ENCODE results near the gene BNC2. TPM values are rescaled to one million over a fixed set of nuclear protein-coding genes. Genes with fewer than 3 reads are reported as not detected.

The BNC2 gene
- total and polyA plus RNA-seq, 2 of the 13 experiments (the other 11 are each of a cell fraction or from before 2014, with no cell fraction given): not detected

GRCh38 chr9:16755467-16756160 lies 114.9 kb downstream of the BNC2 start:
- Histone ChIP-seq H4K20me1 (ENCODE audit: insufficient read depth, low read length) (no peaks in the 10 kb centered on the region), H2AFZ (ENCODE audit: low read length) (no peak overlapping the region), H3K4me2 (ENCODE audit: low read depth, low read length) (no peak overlapping the region), H3K9me3 (ENCODE audit: low read length) (no peaks in the 10 kb centered on the region), H3K9ac (ENCODE audit: insufficient read depth, low read depth, low read length) (no peak overlapping the region), H3K27ac (ENCODE audit: extremely low read length, insufficient read depth, low read length) (no peak overlapping the region), H3K27me3 (ENCODE audit: control insufficient read depth in 1 of 2, insufficient read depth in 2 of 2, low read length in 2 of 2) (no peaks in the 10 kb centered on the region), H3K79me2 (ENCODE audit: insufficient read depth, low read length) (no peaks in the 10 kb centered on the region), H3K36me3 (replicated peaks in 1 of 2; ENCODE audit: control insufficient read depth in 1 of 2, insufficient read depth in 2 of 2, low read length in 2 of 2) (no peaks in the 10 kb centered on the region), H3K4me1 (ENCODE audit: insufficient read depth, low read length) (no peaks in the 10 kb centered on the region), H3K4me3 (replicated peaks in 1 of 3; ENCODE audit: insufficient read depth in 1 of 3, low read depth in 2 of 3, low read length in 3 of 3) (no peak overlapping the region)
- no peak for FAIRE-seq
- intact Hi-C loops (cut with micrococcal nuclease; ENCODE audit: unreplicated experiment): no loop called here
- CTCF ChIA-PET (ENCODE audit: low intra/inter-chr PET ratio, low total read pairs): no interaction called here
- in situ Hi-C loops (cut with HindIII; ENCODE audit: extremely low pct_ligation_motif_present, low pct_unique_long_range_greater_than_20kb): no loop called here
- DNase-seq (ENCODE audit: low spot score): no peak
- no TSS peak for BruUV-seq (replicated peaks)
- POLR2A ChIA-PET: no interaction called here
- no peak for ATAC-seq
- 2% methylated on average over 8 of the region's 8 CpGs for WGBS (ENCODE audit: low lambda C conversion rate)
- TF ChIP-seq NFE2L1 (CRISPR knock-in tag; IDR thresholded peaks at IDR 0.05; ENCODE audit: borderline replicate concordance) (no peak), ZNF253 (CRISPR knock-in tag; IDR thresholded peaks at IDR 0.05; ENCODE audit: borderline replicate concordance) (no peak), SIX1 (CRISPR knock-in tag; IDR thresholded peaks at IDR 0.05; ENCODE audit: borderline replicate concordance) (no peak), KLF12 (CRISPR knock-in tag; IDR thresholded peaks at IDR 0.05; ENCODE audit: borderline replicate concordance) (no peak), FOXA3 (CRISPR knock-in tag; IDR thresholded peaks at IDR 0.05) (no peak), ZNF558 (CRISPR knock-in tag; IDR thresholded peaks at IDR 0.05; ENCODE audit: borderline replicate concordance) (no peak), ZMYM2 (CRISPR knock-in tag; IDR thresholded peaks at IDR 0.05) (no peak), PTBP1 (IDR thresholded peaks at IDR 0.05; ENCODE audit: low read depth, low read length, poor library complexity, severe bottlenecking) (no peak), ZNF235 (CRISPR knock-in tag; IDR thresholded peaks at IDR 0.05; ENCODE audit: borderline replicate concordance) (no peak), SKIL (CRISPR knock-in tag; IDR thresholded peaks at IDR 0.05; ENCODE audit: borderline replicate concordance) (no peak), PHF20 (CRISPR knock-in tag; IDR thresholded peaks at IDR 0.05) (no peak), GLI4 (CRISPR knock-in tag; IDR thresholded peaks at IDR 0.05; ENCODE audit: borderline replicate concordance) (no peak), KMT2B (CRISPR knock-in tag; IDR thresholded peaks at IDR 0.05) (no peak)
- TF ChIP-seq, protein P1, sequence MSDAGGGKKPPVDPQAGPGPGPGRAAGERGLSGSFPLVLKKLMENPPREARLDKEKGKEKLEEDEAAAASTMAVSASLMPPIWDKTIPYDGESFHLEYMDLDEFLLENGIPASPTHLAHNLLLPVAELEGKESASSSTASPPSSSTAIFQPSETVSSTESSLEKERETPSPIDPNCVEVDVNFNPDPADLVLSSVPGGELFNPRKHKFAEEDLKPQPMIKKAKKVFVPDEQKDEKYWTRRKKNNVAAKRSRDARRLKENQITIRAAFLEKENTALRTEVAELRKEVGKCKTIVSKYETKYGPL (CRISPR knock-in tag; IDR thresholded peaks at IDR 0.05): no peak
- TF ChIP-seq, protein P2, sequence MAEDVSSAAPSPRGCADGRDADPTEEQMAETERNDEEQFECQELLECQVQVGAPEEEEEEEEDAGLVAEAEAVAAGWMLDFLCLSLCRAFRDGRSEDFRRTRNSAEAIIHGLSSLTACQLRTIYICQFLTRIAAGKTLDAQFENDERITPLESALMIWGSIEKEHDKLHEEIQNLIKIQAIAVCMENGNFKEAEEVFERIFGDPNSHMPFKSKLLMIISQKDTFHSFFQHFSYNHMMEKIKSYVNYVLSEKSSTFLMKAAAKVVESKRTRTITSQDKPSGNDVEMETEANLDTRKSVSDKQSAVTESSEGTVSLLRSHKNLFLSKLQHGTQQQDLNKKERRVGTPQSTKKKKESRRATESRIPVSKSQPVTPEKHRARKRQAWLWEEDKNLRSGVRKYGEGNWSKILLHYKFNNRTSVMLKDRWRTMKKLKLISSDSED (CRISPR knock-in tag; IDR thresholded peaks at IDR 0.05): no peak
- TF ChIP-seq, protein P3, sequence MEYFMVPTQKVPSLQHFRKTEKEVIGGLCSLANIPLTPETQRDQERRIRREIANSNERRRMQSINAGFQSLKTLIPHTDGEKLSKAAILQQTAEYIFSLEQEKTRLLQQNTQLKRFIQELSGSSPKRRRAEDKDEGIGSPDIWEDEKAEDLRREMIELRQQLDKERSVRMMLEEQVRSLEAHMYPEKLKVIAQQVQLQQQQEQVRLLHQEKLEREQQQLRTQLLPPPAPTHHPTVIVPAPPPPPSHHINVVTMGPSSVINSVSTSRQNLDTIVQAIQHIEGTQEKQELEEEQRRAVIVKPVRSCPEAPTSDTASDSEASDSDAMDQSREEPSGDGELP (IDR thresholded peaks at IDR 0.05; ENCODE audit: borderline replicate concordance, low read depth): no peak
- TF ChIP-seq, protein P4, sequence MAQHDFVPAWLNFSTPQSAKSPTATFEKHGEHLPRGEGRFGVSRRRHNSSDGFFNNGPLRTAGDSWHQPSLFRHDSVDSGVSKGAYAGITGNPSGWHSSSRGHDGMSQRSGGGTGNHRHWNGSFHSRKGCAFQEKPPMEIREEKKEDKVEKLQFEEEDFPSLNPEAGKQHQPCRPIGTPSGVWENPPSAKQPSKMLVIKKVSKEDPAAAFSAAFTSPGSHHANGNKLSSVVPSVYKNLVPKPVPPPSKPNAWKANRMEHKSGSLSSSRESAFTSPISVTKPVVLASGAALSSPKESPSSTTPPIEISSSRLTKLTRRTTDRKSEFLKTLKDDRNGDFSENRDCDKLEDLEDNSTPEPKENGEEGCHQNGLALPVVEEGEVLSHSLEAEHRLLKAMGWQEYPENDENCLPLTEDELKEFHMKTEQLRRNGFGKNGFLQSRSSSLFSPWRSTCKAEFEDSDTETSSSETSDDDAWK (CRISPR knock-in tag; IDR thresholded peaks at IDR 0.05): no peak
